Measurements from ENCODE around the gene JUP. TPM values are rescaled to one million over a fixed set of nuclear protein-coding genes. Genes with fewer than 3 reads are reported as not detected.

Gene JUP
- total RNA-seq, 1 donor = 29.8 TPM

DNA sequence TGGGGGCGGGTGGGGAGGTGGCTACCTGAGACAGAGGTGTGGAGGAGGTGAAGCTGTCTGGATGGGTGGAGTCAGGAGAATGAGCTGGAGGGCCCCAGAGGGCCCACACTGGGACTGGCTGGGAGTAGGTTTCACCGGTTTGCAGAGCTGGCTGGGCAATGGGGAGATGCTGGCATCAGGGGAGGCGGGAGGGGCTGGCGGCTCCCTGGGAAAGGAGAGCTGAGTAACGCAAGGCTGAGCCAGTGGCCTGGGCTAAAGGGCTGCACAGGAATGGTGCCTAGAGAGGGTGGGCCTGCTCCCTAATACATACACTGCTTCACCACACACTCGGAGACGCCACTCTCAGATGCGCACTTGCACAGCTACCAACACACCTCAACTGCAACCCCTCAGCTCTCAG is 12.9 kb upstream of the JUP start:
- no peak overlapping the region for H3K4me3 ChIP-seq (ENCODE audit: low read depth, low read length)
- TF ChIP-seq, protein P1, sequence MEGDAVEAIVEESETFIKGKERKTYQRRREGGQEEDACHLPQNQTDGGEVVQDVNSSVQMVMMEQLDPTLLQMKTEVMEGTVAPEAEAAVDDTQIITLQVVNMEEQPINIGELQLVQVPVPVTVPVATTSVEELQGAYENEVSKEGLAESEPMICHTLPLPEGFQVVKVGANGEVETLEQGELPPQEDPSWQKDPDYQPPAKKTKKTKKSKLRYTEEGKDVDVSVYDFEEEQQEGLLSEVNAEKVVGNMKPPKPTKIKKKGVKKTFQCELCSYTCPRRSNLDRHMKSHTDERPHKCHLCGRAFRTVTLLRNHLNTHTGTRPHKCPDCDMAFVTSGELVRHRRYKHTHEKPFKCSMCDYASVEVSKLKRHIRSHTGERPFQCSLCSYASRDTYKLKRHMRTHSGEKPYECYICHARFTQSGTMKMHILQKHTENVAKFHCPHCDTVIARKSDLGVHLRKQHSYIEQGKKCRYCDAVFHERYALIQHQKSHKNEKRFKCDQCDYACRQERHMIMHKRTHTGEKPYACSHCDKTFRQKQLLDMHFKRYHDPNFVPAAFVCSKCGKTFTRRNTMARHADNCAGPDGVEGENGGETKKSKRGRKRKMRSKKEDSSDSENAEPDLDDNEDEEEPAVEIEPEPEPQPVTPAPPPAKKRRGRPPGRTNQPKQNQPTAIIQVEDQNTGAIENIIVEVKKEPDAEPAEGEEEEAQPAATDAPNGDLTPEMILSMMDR (IDR thresholded peaks at IDR 0.05; ENCODE audit: insufficient read depth, low read depth, low read length) = no peak
- no peak for DNase-seq (ENCODE audit: low read depth)

- TF ChIP-seq, protein P1 (IDR thresholded peaks at IDR 0.05; ENCODE audit: insufficient read depth, low read depth, low read length) = no peak
- H3K4me3 ChIP-seq (ENCODE audit: low read depth, low read length) = no peak overlapping the region
- no peak for DNase-seq (ENCODE audit: low read depth)
Measured at GRCh38 chr17:41797377-41797776, 10.9 kb upstream of the JUP start.

GRCh38 chr17:41796121-41796895 is 9.8 kb upstream of the JUP start:
- no peak overlapping the region for H3K4me3 ChIP-seq (ENCODE audit: low read depth, low read length)
- DNase-seq (ENCODE audit: low read depth) = peak; percentile 28
- TF ChIP-seq, protein P1 (IDR thresholded peaks at IDR 0.05; ENCODE audit: insufficient read depth, low read depth, low read length) = no peak

DNA sequence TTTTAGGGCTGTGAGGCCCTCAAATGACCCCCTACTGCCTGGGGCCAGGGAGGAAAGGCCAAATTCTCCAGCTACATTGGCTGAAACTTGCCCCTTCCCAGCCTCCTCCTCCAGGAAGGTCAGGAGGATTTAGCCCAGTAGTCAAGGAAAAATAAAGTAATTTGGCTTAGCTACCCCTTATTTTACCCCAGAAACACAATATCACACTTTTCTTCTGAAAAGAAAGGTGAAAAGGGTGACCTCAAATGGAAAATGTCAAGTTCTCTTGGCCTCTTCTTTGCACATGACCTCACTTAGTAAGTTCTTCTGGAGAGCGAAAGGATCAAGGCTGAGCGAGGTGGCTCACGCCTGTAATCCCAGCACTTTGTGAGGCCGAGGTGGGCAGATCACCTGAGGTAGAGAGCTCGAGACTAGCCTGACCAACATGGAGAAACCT is 8.0 kb upstream of the JUP start:
- no peak overlapping the region for H3K4me3 ChIP-seq (ENCODE audit: low read depth, low read length)
- DNase-seq (ENCODE audit: low read depth) = no peak
- TF ChIP-seq, protein P1 (IDR thresholded peaks at IDR 0.05; ENCODE audit: insufficient read depth, low read depth, low read length) = no peak

DNA sequence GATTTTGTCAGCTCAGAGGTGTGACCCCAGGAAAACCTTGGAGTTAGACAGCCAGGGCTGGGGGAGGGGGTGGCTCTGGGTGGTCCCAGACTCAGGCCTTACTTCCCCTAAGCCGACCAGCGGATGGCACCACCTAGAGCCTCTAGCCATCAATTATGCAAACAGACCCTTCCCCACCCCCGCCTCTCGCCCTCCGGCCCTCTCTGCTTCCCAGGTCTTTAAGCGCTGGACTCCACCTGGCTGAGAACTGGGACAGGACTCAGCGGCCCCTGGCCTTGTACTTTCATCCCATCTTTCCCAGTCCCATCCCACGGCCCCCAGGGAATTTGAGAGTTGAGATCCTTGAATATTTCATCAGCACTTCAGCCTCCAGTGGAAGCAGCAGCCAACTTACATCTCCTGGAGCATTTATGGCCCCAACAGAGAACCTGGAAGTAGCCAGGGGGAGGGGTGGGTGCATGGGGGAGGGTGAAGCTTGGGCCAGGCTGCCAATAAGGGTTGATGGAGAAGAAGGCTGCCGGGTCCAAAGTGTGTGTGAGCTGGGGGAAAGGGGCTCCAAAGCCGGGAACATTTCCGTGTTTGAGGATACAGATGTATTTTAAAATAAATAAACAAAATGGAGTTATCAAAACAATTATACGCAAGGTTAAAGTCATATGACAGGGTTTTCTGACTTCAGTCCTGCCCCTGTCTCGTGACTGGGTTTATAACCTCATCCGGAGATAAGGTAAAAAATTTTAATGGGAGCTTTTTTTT is 7.5 kb upstream of the JUP start:
- peak overlapping the region; percentile 14 for H3K4me3 ChIP-seq (ENCODE audit: low read depth, low read length)
- TF ChIP-seq, protein P1 (IDR thresholded peaks at IDR 0.05; ENCODE audit: insufficient read depth, low read depth, low read length) = no peak
- peak; percentile 92 for DNase-seq (ENCODE audit: low read depth)

GRCh38 chr17:41792845-41793783 is 6.6 kb upstream of the JUP start:
- DNase-seq (ENCODE audit: low read depth) = peak; percentile 95
- H3K4me3 ChIP-seq (ENCODE audit: low read depth, low read length) = peak overlapping the region; percentile 14
- TF ChIP-seq, protein P1 (IDR thresholded peaks at IDR 0.05; ENCODE audit: insufficient read depth, low read depth, low read length) = no peak

All from fibroblast of villous mesenchyme (primary cell).